ENCODE results near the gene DDX46.
"Not testable (repeated sequence)": the region's sequence is repeated elsewhere in the genome, so short reads cannot be mapped to it uniquely, and the experiment has no call there.

DDX46 gene

DNA sequence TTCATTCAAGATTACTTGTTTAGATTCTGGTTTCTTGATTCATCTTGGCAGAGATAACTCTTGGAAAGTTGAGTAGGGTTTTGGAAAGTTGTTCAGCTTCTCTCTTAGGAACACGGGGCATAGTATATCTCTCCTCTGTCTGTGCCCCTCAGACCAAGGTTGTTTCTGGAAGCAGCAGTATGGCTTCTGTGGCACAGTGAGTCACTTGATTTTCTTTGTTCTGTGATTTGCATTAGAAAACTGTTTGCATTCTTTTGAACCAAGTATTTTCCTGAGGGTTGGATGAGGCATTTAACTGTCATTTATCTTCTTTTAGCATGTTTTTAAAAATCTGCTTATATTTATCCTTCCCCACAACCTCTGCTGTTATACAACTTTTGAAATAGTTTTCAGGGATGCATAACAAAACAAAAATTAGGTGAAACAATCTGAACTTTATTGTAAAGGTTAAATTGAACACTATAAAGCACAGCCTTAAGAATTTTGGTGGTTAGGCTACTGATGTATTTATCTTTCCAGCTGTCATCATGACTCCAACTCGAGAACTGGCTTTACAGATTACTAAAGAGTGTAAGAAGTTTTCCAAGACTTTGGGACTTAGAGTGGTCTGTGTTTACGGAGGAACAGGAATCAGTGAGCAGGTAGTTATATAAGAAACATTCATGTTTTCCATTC, 26.5 kb downstream of the DDX46 start:
- no peak for DNase-seq (ENCODE audit: low read depth in 2 of 2)

DNA sequence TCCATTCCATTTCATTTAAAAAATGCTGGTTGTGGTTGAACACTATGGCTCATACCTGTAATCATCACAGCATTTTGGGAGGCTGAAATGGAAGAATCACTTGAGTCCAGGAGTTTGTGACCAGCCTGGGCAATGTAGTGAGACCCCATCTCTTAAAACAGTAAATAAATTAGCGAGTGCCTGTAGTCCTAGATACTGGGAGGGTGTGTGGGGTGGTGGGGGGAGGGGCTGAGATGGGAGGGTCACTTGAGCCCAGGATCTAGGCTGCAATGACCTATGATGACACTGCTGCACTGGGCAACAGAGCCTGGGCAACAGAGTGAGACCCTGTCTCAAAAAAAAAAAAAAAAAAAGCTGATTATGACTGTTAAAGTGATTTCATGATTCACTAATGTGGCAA, 29.1 kb downstream of the DDX46 start:
- no peak for DNase-seq (ENCODE audit: low read depth in 2 of 2)

DNA sequence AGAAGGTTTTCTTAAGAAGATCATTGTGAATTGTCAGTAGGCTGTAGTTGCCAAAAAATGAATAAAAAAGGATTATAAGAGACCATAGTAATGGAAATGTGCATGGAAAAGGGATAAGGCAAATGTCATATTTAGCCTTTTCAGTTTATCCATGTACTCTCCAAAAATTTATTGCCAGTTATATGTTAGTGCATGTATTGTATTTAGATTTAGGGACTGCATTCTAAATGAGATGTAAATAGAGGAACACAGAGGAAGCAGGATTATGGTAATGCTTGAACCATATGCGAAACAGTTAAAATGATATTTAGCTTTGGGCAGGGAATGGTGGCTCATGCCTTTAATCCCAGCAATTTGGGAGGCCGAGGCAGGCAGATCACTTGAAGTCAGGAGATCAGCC, 33.0 kb downstream of the DDX46 start:
- DNase-seq (ENCODE audit: low read depth in 2 of 2): no peak

DNA sequence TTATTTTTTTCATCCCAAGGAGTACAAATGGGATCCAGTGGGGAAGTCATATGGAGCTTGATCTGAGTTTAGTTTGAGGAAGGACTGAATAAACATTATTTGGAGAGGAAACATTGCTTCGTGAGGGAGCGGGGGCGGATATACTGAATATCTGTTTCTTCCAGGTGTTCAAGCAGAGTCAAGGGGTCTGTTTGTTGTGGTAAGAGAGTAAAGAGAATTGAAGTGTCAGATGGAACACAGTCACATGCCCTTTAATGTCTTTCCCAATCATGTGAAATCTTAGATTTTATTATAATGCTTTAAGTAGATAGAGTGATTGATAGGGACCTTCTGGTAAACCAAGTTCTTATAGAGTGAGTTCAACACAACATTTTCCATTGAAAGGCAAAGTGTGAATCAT, 33.7 kb downstream of the DDX46 start:
- no peak for DNase-seq (ENCODE audit: low read depth in 2 of 2)

DNA sequence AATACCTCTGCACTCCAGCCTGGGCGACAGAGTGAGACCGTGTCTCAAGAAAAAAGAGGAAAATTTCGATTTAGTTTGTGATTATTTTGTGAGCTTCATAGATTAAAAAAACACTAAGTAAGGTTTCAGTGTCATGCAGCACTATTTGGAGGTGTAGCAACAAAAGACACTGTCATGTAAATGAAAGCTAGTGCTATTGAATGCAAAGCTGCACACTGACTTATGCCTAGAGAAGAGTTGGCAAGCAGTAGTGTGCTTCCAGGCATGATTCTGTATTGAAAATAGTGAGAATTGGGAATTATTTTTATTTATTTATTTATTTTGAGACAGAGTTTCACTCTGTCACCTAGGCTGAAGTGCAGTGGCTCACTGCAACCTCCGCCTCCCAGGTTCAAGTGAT, 34.5 kb downstream of the DDX46 start:
- DNase-seq (ENCODE audit: low read depth in 2 of 2): no peak

DNA sequence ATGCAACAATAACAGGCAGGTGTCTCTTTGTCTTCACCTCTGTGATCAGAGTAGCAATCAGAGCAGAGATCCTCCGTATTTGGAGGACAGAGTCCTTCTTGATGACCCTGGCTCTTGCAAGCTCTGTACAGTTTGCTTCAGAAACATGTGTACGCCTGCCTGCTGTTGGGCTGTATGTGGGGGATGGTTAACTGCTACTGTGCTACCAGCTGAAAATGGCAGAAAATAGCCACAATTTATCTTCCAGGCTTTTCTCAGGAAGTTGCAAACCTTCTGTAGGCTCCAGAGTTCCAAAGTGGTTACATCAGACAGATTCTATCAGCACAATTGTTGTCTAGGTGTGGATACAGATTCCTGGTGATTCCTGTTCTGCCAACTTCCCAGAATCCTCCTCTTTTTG, 35.5 kb downstream of the DDX46 start:
- DNase-seq (ENCODE audit: low read depth in 2 of 2): no peak

DNA sequence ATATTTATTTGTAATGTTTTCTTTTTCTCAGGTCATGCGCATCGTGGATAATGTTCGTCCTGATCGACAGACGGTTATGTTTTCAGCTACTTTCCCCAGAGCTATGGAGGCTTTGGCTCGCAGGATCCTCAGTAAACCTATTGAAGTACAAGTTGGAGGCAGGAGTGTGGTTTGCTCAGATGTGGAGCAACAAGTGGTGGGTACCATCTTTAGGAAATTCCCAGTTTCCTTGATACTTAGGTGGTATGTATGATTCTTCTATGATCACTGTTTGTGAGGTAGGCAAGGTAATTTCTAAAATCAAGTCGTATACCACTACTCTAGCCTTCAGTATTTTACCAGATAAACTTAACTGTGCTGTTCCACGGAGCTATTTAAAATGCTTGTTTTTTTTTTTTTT, 36.2 kb downstream of the DDX46 start:
- no peak for DNase-seq (ENCODE audit: low read depth in 2 of 2)

DNA sequence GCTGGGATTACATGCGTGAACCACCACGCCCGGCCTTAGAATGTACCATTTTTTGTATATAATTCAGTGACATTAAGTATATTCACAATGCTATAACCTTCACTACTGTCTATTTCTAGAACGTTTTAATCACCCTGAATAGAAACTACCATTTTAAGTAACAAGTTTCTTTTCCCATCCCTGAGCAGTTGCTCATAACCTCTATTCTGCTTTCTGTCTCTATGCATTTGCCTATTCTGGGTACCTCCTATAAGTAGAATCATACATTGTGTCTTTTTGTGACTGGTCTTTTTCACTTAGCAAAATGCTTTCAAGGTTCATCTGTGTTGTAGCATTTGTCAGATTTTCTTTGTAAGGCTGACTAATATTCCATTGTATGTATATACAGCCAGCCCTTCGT, 39.9 kb downstream of the DDX46 start:
- DNase-seq (ENCODE audit: low read depth in 2 of 2): no peak

DNA sequence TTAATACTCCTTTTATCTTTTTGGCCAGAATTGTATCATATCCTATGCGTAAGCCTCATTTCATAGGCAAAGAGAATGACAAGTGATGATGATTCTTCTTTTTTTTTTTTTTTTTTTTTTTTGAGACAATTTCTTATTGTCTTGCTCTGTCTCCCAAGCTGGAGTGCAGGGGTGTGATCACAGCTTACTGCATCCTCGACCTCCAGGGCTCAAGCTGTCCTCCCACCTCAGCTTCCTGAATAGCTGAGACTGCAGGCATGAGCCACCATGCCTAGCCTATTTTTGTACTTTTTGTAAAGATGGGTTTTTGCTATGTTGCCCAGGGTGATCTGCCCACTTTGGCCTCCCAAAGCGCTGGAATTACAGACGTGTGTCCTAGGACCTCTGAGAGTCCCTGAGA, 45.2 kb downstream of the DDX46 start:
- DNase-seq (ENCODE audit: low read depth in 2 of 2): no peak

DNA sequence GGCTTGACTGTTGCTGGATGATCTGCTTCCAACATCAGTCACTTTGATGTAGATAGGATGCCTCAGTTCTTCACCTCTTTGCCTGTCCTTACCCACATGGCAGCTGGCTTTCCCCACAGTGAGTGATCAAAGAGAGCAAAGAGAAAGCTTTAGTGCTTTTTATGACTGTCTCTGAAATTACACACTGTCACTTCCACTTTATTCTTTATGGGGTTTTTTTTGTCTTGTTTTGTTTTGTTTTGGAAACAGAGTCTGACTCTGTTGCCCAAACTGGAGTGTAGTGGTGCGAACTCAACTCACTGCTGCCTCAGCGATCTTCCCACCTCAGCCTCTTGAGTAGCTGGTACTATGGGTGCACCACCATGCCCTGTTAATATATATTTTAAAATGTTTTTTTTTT, 54.8 kb downstream of the DDX46 start:
- DNase-seq (ENCODE audit: low read depth in 2 of 2): no peak

DNA sequence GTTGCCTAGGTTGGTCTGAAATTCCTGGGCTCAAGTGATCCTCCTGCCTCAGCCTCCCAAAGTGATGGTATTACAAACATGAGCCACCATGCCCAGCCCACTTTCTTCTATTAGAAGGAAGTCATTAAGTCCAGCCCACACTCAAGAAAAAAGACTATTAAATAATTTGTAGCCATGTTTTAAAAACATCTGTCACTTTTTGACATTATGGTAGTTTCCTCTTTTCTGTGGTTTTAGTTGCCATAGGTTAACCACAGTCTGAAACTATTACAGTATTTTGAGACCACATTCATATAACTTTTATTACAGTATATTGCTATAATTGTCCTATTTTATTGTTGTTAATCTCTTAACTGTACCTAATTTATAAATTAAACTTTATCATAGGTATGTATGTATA, 55.2 kb downstream of the DDX46 start:
- DNase-seq (ENCODE audit: low read depth in 2 of 2): no peak

DNA sequence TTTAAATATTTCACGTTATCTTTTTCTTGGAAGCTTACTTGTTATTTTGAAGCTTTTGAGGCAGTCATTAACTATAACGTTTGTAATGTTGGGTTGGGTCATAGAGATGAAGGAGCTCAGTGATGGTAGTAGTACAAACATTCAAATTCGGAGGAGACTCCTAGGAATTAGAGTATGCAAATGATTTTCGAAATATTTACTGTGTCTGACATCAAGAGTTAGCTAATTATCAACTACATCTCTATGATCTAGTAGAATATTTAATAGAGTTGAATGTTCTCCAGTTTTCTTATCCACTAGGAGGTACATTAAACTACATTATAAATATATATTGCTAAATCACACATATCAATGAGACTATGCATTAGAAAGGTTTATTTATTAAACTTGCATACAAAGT, 58.4 kb downstream of the DDX46 start:
- DNase-seq (ENCODE audit: low read depth in 2 of 2): no peak

DNA sequence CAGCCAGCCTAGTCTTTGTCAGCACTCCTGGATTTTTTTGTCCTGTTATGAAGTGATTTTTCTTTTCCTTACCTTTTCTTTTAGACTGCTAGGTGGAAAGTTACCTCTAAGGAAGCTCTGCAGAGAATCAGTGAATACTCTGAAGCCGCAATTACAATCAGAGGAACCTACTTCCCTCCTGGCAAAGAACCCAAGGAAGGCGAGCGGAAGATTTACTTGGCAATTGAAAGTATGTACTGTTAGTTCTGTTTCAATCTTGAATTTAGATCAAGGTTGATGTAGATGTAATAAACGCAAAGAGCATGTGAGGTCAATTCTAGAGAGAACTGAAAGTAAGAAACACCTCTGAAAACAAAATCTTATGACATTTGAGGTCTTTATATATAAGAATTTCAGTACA, 60.2 kb downstream of the DDX46 start:
- DNase-seq (ENCODE audit: low read depth in 2 of 2): no peak

DNA sequence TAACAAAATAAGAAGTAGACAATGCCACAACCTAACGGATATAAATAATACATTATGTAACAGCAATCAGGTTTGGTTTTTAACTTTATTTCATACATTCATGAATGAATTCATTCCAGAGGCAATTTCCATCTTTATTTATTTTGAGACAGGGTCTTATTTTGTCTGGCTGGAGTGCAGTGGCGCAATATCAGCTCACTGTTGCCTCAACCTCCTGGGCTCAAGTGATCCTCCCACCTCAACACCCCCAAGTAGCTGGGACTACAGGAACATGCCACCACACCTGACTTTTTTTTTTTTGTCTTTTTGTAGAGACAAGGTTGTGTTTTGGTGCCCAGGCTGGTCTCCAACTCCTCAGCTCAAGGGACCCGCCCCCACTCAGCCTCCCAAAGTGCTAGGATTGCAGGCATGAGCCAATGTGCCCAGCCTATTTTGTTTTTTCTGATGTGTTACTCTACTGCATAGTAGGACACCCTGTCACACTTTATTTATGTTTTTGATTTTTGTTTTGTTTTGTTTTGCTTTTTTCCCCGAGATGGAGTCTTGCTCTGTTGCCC, 60.9 kb downstream of the DDX46 start:
- DNase-seq (ENCODE audit: low read depth in 2 of 2): no peak

DNA sequence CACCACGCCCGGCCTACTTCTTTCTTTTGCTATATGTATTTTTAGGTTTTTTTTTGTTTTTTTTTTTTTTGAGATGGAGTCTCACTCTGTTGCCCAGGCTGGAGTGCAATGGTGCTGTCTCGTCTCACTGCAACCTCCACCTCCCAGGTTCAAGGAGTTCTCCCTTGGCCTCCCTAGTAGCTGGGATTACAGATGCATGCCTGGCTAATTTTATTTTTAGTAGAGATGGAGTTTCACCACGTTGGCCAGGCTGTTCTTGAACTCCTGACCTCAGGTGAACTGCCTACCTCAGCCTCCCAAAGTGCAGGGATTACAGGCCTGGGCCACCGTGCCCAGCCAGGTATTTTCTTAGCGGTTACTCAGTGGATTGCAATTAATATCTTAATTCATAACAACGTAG, 63.3 kb downstream of the DDX46 start:
- no peak for DNase-seq (ENCODE audit: low read depth in 2 of 2)

DNA sequence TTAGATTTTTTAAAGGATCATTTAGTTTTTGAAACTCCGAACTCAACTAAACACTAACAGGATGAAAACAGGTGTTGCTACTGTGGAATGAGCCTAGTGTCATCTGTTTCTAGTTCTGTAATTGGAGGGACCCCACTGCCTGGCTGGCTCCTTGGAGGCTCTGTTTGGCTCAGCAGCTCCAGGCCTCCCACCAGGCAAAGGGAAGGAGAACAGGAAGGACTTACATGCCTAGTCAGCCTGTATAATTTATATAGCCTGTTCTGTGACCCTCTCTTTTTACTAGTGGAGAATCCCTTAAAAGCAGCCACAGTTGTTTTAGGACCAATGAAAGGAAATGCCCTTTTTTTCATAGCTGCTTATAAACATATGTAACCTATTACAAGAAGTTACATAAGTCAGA, 66.1 kb downstream of the DDX46 start:
- no peak for DNase-seq (ENCODE audit: low read depth in 2 of 2)

DNA sequence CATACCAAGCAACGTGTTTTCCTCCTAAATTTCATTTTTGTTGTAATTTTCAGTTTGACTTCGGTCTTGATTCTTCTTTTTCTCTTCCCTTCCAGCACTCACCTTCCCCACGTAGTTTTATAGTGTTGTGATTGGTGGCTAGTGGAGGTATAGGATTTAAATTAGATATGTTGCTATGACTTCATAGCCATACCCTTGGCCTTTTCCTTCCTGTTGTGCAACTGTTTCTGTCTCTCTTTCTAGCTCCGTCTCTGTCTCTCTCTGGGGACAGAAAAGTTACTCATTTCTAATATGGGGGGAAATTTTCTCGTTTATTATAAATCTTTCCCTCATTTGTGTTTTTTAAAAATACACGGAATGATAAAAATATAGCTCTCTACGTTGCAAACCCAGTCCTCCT, 66.6 kb downstream of the DDX46 start:
- no peak for DNase-seq (ENCODE audit: low read depth in 2 of 2)

DNA sequence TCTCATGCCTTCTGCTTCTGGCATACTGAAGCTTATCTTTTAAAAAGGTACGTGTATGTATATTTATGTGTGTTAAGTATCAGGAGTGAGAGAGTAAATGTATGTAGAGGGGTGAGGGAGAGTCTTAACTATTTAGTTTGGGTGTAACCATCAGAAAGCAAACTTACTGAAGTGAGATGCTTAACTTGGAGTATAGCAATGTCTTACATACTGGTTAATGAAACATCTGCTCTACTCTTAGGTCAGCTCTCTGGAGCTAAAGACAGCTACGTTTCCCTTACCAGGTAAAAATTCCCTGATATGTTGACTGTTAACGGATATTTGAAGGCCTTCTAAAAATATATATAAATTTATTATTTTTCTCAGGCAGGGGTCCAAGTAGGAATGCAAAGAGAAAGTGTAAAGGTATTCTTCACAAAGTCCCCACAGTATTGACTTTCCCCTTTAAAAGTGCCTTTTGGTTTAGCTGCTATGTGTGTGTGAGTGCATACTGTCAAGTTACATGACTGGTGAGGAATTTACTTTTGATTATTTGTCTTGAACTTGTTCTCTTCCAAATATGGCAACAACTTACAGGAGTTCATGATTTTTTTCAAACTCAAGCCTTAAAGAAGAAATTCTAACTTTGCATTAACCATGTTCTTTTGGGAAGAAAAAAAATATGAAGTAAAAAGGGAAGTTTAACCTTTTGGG, 74.9 kb downstream of the DDX46 start:
- DNase-seq (ENCODE audit: low read depth in 2 of 2): no peak

DNA sequence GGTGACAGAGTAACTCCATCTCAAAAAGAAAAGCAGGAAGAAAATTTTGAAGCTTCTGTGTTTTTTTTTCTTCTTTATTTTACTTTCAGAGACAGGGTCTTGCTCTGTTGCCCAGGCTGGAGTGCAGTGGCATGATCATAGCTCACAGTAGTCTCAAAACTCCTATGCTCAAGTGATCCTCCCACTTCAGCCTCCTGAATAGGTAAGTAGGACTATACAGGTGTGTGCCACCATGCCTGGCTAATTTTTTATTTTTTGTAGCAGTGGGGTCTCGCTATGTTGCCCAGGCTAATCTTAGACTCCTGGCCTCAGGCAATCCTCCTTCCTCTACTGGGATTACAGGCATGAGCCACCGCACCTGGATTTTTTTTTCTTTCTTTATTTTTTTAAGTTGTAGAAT, 77.0 kb downstream of the DDX46 start:
- no peak for DNase-seq (ENCODE audit: low read depth in 2 of 2)

DNA sequence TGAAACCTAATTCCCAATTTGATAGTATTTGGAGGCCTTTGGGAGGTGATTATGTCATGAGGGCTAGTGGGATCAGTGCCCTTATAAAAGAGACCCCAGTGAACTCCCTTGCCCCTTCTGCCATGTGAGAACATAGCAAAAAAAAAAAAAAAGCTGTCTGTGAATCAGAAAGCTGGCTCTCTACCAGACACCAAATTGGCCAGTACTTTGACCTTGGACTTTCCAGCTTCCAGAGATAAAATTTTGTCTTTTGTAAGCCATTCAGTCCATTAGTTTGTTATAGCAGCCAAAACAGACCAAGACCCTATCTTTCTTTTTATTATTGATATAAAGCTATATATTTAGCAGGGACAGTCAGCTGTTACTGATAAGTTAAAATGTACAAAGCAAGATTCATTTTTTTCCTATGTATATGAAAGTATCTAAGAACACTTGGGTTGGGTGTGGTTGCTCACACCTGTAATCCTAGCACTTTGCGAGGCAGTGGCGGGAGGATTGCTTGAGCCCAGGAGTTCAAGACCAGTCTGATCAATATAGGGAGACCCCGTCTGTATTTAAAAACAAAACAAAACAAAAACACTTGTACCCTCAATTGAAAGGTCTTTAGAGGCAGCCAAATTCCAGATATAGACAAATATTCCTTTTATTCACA, 79.1 kb downstream of the DDX46 start:
- DNase-seq (ENCODE audit: low read depth in 2 of 2): no peak

DNA sequence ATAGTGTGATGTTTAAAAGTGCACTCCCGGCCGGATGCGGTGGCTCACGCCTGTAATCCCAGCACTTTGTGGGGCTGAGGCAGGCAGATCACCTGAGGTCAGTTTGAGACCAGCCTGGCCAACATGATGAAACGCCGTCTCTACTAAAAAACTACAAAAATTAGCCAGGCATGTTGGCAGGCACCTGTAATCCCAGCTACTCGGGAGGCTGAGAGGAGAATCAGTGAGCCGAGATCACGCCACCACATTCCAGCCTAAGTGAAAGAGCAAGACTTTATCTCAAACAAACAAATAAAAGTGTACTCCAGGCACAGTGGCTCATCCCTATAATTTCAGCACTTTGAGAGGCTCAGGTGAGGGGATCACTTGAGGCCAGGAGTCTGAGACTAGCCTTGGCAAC, 79.8 kb downstream of the DDX46 start:
- not testable (repeated sequence) for DNase-seq (ENCODE audit: low read depth in 2 of 2)

DNA sequence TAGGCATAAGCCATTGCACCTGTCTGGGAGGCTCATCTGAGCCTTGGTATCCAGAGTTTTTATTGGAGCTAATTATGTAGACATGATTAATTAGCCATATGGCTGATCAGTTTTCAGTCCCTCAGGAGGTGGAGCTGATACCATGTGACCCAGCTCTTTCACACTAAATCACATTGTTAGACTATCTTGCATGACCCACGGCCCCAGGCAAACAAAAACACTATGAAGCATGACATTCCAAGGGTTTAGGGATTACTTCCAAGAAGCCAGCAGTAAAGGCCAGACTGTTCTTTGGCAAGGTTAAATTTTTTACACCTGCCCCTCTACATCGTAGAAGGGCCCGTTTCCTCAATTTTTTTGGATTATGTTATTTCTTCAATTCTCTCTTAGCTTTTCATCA, 82.2 kb downstream of the DDX46 start:
- no peak for DNase-seq (ENCODE audit: low read depth in 2 of 2)

DNA sequence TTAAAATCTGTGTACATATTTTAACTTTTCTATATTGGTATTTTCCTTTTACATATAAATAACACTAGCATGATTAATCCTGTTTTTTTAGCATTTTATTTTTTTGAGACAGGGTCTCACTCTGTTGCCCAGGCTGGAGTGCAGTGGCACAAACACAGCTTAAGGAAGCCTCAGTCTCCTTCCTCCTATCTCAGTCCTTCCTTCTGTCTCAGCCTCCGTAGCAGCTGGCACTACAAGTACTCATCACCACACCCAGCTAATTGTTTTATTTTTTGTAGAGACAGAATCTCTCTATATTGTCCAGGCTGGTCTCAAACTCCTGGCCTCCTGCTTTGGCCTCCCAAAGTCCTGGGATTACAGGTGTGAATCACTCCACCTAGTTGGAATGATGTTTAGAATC, 85.7 kb downstream of the DDX46 start:
- DNase-seq (ENCODE audit: low read depth in 2 of 2): no peak

All from stimulated activated CD4-positive, alpha-beta T cell treated with anti-CD3 and anti-CD28 coated beads, Interleukin-4, amount 100 ng/mL, for 48 hours (primary cell).